ENCODE measurements around the gene DZIP3.

Gene DZIP3, protein sequence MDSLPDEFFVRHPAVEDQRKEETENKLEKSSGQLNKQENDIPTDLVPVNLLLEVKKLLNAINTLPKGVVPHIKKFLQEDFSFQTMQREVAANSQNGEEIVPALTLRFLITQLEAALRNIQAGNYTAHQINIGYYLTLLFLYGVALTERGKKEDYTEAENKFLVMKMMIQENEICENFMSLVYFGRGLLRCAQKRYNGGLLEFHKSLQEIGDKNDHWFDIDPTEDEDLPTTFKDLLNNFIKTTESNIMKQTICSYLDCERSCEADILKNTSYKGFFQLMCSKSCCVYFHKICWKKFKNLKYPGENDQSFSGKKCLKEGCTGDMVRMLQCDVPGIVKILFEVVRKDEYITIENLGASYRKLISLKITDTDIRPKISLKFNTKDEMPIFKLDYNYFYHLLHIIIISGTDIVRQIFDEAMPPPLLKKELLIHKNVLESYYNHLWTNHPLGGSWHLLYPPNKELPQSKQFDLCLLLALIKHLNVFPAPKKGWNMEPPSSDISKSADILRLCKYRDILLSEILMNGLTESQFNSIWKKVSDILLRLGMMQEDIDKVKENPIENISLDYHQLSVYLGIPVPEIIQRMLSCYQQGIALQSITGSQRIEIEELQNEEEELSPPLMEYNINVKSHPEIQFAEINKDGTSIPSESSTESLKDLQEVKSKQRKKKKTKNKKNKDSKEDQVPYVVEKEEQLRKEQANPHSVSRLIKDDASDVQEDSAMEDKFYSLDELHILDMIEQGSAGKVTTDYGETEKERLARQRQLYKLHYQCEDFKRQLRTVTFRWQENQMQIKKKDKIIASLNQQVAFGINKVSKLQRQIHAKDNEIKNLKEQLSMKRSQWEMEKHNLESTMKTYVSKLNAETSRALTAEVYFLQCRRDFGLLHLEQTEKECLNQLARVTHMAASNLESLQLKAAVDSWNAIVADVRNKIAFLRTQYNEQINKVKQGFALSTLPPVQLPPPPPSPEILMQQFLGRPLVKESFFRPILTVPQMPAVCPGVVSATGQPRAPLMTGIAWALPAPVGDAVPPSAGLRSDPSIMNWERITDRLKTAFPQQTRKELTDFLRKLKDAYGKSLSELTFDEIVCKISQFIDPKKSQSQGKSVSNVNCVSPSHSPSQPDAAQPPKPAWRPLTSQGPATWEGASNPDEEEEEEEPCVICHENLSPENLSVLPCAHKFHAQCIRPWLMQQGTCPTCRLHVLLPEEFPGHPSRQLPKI

GRCh38 chr3:108589081-108589997 lies at the start of gene DZIP3, which contains the start of gene CIP2A:
TSS of gene DZIP3 (plus strand) at chr3:108589722. CDS start at chr3:108605407, 15,685 bp downstream.
TSS of gene CIP2A (minus strand) at chr3:108589438. CDS start at chr3:108589375, 63 bp downstream.
- H3K9me2 ChIP-seq (replicated peaks; ENCODE audit: low read depth, low read length), result no peaks in the 10 kb centered on the region
- TF ChIP-seq EZH2phosphoT487 (IDR thresholded peaks at IDR 0.05; ENCODE audit: borderline replicate concordance), result no peak
- TF ChIP-seq, protein P1, sequence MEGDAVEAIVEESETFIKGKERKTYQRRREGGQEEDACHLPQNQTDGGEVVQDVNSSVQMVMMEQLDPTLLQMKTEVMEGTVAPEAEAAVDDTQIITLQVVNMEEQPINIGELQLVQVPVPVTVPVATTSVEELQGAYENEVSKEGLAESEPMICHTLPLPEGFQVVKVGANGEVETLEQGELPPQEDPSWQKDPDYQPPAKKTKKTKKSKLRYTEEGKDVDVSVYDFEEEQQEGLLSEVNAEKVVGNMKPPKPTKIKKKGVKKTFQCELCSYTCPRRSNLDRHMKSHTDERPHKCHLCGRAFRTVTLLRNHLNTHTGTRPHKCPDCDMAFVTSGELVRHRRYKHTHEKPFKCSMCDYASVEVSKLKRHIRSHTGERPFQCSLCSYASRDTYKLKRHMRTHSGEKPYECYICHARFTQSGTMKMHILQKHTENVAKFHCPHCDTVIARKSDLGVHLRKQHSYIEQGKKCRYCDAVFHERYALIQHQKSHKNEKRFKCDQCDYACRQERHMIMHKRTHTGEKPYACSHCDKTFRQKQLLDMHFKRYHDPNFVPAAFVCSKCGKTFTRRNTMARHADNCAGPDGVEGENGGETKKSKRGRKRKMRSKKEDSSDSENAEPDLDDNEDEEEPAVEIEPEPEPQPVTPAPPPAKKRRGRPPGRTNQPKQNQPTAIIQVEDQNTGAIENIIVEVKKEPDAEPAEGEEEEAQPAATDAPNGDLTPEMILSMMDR (conservative IDR thresholded peaks at IDR 0.05; ENCODE audit: low read length), result no peak
- no peaks in the 10 kb centered on the region for H3K36me3 ChIP-seq (ENCODE audit: insufficient read depth, low read length)
- no peaks in the 10 kb centered on the region for H3F3A ChIP-seq (ENCODE audit: low read depth)
- H3K4me1 ChIP-seq (ENCODE audit: insufficient read depth, low read length, poor library complexity, severe bottlenecking), result peaks cover 47% of the 10 kb centered on the region
- H3K79me2 ChIP-seq (ENCODE audit: insufficient read depth, low read length), result peaks cover 66% of the 10 kb centered on the region
- peaks cover 19% of the 10 kb centered on the region for H4K20me1 ChIP-seq (ENCODE audit: insufficient read depth, low read length, poor library complexity, severe bottlenecking)
- peak within 1 kb of the TSS; percentile 88 for H3K4me2 ChIP-seq (ENCODE audit: low read depth, low read length, poor library complexity, severe bottlenecking)
- H3K9ac ChIP-seq (ENCODE audit: low read depth, low read length, poor library complexity, severe bottlenecking), result peak within 1 kb of the TSS; percentile 90
- no peaks in the 10 kb centered on the region for H3K27me3 ChIP-seq (ENCODE audit: insufficient read depth, low read length, poor library complexity, severe bottlenecking)
- peak within 1 kb of the TSS; percentile 88 for H2AFZ ChIP-seq (ENCODE audit: low read length)
- no peaks in the 10 kb centered on the region for H3K9me3 ChIP-seq (ENCODE audit: insufficient read depth, low read depth, low read length)
- peak within 1 kb of the TSS; percentile 83 for H3K4me3 ChIP-seq (ENCODE audit: low read length, poor library complexity, severe bottlenecking)

- H3K79me2 ChIP-seq (ENCODE audit: insufficient read depth, low read length), result no peaks in the 10 kb centered on the region
- no peak overlapping the region for H2AFZ ChIP-seq (ENCODE audit: low read length)
- no peak overlapping the region for H3K4me3 ChIP-seq (ENCODE audit: low read length, poor library complexity, severe bottlenecking)
- no peaks in the 10 kb centered on the region for H3K27me3 ChIP-seq (ENCODE audit: insufficient read depth, low read length, poor library complexity, severe bottlenecking)
- TF ChIP-seq, protein P1 (conservative IDR thresholded peaks at IDR 0.05; ENCODE audit: low read length), result no peak
- TF ChIP-seq EZH2phosphoT487 (IDR thresholded peaks at IDR 0.05; ENCODE audit: borderline replicate concordance), result no peak
- no peaks in the 10 kb centered on the region for H3K9me3 ChIP-seq (ENCODE audit: insufficient read depth, low read depth, low read length)
- H3K9me2 ChIP-seq (replicated peaks; ENCODE audit: low read depth, low read length), result no peaks in the 10 kb centered on the region
- no peaks in the 10 kb centered on the region for H4K20me1 ChIP-seq (ENCODE audit: insufficient read depth, low read length, poor library complexity, severe bottlenecking)
- no peaks in the 10 kb centered on the region for H3F3A ChIP-seq (ENCODE audit: low read depth)
- no peak overlapping the region for H3K4me2 ChIP-seq (ENCODE audit: low read depth, low read length, poor library complexity, severe bottlenecking)
- no peaks in the 10 kb centered on the region for H3K4me1 ChIP-seq (ENCODE audit: insufficient read depth, low read length, poor library complexity, severe bottlenecking)
- H3K36me3 ChIP-seq (ENCODE audit: insufficient read depth, low read length), result peaks cover 36% of the 10 kb centered on the region; the same call in 1 of the 2 replicates
- H3K9ac ChIP-seq (ENCODE audit: low read depth, low read length, poor library complexity, severe bottlenecking), result no peak overlapping the region
Measured at GRCh38 chr3:108546247-108546646, 43.3 kb upstream of the DZIP3 start.

Measured in Loucy (cell line).